ENCODE results near the gene TBC1D16. TPM values are rescaled to one million over a fixed set of nuclear protein-coding genes. Genes with fewer than 3 reads are reported as not detected.

TBC1D16 gene
- total RNA-seq, 1 donor from 2014 or later = 21.2 TPM

GRCh38 chr17:80009391-80010282 is 26.0 kb downstream of the TBC1D16 start:
- Histone ChIP-seq H3K4me3 (no peak overlapping the region), H3K36me3 (no peaks in the 10 kb centered on the region), H3K4me1 (peaks cover 9% of the 10 kb centered on the region), H3F3A (ENCODE audit: low read depth) (peaks cover 4% of the 10 kb centered on the region), H3K79me2 (ENCODE audit: low read depth) (peaks cover 5% of the 10 kb centered on the region), H4K20me1 (ENCODE audit: low read depth) (peaks cover 39% of the 10 kb centered on the region), H3K27ac (no peak overlapping the region), H3K9me3 (ENCODE audit: low read depth) (no peaks in the 10 kb centered on the region), H3K27me3 (no peaks in the 10 kb centered on the region), H3K4me2 (no peak overlapping the region), H2AFZ (replicated peaks) (no peak overlapping the region), H3K9ac (no peak overlapping the region)
- Mint-ChIP-seq H3K27ac (no peak overlapping the region), H3K9me3 (peaks cover 2% of the 10 kb centered on the region), H3K36me3 (peaks cover 9% of the 10 kb centered on the region), H3K27me3 (ENCODE audit: insufficient read depth, low read depth) (peaks cover 2% of the 10 kb centered on the region), H3K4me1 (no peaks in the 10 kb centered on the region), H3K4me3 (no peak overlapping the region)
- TF ChIP-seq EZH2phosphoT487 (IDR thresholded peaks at IDR 0.05) = no peak
- no peak for DNase-seq (ENCODE audit: low spot score)

- no peak for TF ChIP-seq EZH2phosphoT487 (IDR thresholded peaks at IDR 0.05)
- TF ChIP-seq EZH2 (IDR thresholded peaks at IDR 0.05) = no peak
- TF ChIP-seq CTCF (IDR thresholded peaks at IDR 0.05) = no peak
- H3K27ac Mint-ChIP-seq = no peak overlapping the region
- H3F3A ChIP-seq (ENCODE audit: low read depth) = peaks cover 4% of the 10 kb centered on the region
- no peaks in the 10 kb centered on the region for H3K9me3 Mint-ChIP-seq
- H3K4me3 ChIP-seq = no peak overlapping the region
- peaks cover 10% of the 10 kb centered on the region for H3K36me3 Mint-ChIP-seq
- peaks cover 2% of the 10 kb centered on the region for H3K27me3 Mint-ChIP-seq (ENCODE audit: insufficient read depth, low read depth)
- H2AFZ ChIP-seq (replicated peaks) = no peak overlapping the region
- H3K9ac ChIP-seq = no peak overlapping the region
- no peak for DNase-seq (ENCODE audit: low spot score)
- no peaks in the 10 kb centered on the region for H3K4me1 Mint-ChIP-seq
- no peak overlapping the region for H3K4me3 Mint-ChIP-seq
- no peaks in the 10 kb centered on the region for H3K36me3 ChIP-seq
- no peaks in the 10 kb centered on the region for H3K27me3 ChIP-seq
- no peak overlapping the region for H3K27ac ChIP-seq
- H3K4me1 ChIP-seq = peaks cover 9% of the 10 kb centered on the region
- no peak overlapping the region for H3K4me2 ChIP-seq
- peaks cover 39% of the 10 kb centered on the region for H4K20me1 ChIP-seq (ENCODE audit: low read depth)
- H3K79me2 ChIP-seq (ENCODE audit: low read depth) = no peaks in the 10 kb centered on the region
- H3K9me3 ChIP-seq (ENCODE audit: low read depth) = no peaks in the 10 kb centered on the region
Measured at GRCh38 chr17:80008848-80009247, 26.8 kb downstream of the TBC1D16 start.

- Histone ChIP-seq H2AFZ (replicated peaks) (no peak overlapping the region), H4K20me1 (ENCODE audit: low read depth) (peaks cover 39% of the 10 kb centered on the region), H3K4me3 (no peak overlapping the region), H3K27ac (no peak overlapping the region), H3K9me3 (ENCODE audit: low read depth) (no peaks in the 10 kb centered on the region), H3F3A (ENCODE audit: low read depth) (peaks cover 4% of the 10 kb centered on the region), H3K27me3 (no peaks in the 10 kb centered on the region), H3K79me2 (ENCODE audit: low read depth) (no peaks in the 10 kb centered on the region), H3K36me3 (no peaks in the 10 kb centered on the region), H3K4me2 (no peak overlapping the region), H3K4me1 (peaks cover 9% of the 10 kb centered on the region), H3K9ac (no peak overlapping the region)
- Mint-ChIP-seq H3K9me3 (no peaks in the 10 kb centered on the region), H3K4me3 (no peak overlapping the region), H3K27ac (no peak overlapping the region), H3K36me3 (peaks cover 10% of the 10 kb centered on the region), H3K27me3 (ENCODE audit: insufficient read depth, low read depth) (peaks cover 2% of the 10 kb centered on the region), H3K4me1 (no peaks in the 10 kb centered on the region)
- peak; percentile 79 for DNase-seq (ENCODE audit: low spot score)
- no peak for TF ChIP-seq EZH2phosphoT487 (IDR thresholded peaks at IDR 0.05)
- peak; percentile 88 for TF ChIP-seq CTCF (IDR thresholded peaks at IDR 0.05)
- no peak for TF ChIP-seq EZH2 (IDR thresholded peaks at IDR 0.05)
Measured at GRCh38 chr17:80008383-80008840, 27.3 kb downstream of the TBC1D16 start.

- H3K4me3 ChIP-seq = no peak overlapping the region
- DNase-seq (ENCODE audit: low spot score) = no peak
- TF ChIP-seq CTCF (IDR thresholded peaks at IDR 0.05) (no peak), EZH2 (IDR thresholded peaks at IDR 0.05) (no peak), EZH2phosphoT487 (IDR thresholded peaks at IDR 0.05) (no peak)
- H3K36me3 ChIP-seq = no peaks in the 10 kb centered on the region
- no peak overlapping the region for H3K9ac ChIP-seq
- H3K36me3 Mint-ChIP-seq = peaks cover 10% of the 10 kb centered on the region
- no peaks in the 10 kb centered on the region for H3K79me2 ChIP-seq (ENCODE audit: low read depth)
- no peak overlapping the region for H3K4me2 ChIP-seq
- peaks cover 36% of the 10 kb centered on the region for H4K20me1 ChIP-seq (ENCODE audit: low read depth)
- H3K27me3 ChIP-seq = no peaks in the 10 kb centered on the region
- no peaks in the 10 kb centered on the region for H3K4me1 Mint-ChIP-seq
- H3K27ac Mint-ChIP-seq = no peak overlapping the region
- H3F3A ChIP-seq (ENCODE audit: low read depth) = peaks cover 4% of the 10 kb centered on the region
- H3K9me3 Mint-ChIP-seq = no peaks in the 10 kb centered on the region
- H3K4me1 ChIP-seq = peaks cover 5% of the 10 kb centered on the region
- no peak overlapping the region for H2AFZ ChIP-seq (replicated peaks)
- no peaks in the 10 kb centered on the region for H3K9me3 ChIP-seq (ENCODE audit: low read depth)
- H3K27ac ChIP-seq = no peak overlapping the region
- no peak overlapping the region for H3K4me3 Mint-ChIP-seq
- peaks cover 2% of the 10 kb centered on the region for H3K27me3 Mint-ChIP-seq (ENCODE audit: insufficient read depth, low read depth)
Measured at GRCh38 chr17:80007939-80008338, 27.7 kb downstream of the TBC1D16 start.
